ENCODE data around the gene CDC42EP1. TPM values are rescaled to one million over a fixed set of nuclear protein-coding genes. Genes with fewer than 3 reads are reported as not detected.

Gene CDC42EP1
- total RNA-seq, 1 donor from 2014 or later = 39.1 TPM

GRCh38 chr22:37517826-37518450 lies 42.3 kb upstream of the CDC42EP1 start:
- H3K36me3 Mint-ChIP-seq = peaks cover 7% of the 10 kb centered on the region
- peak overlapping the region; percentile 80 for H3K27ac Mint-ChIP-seq
- H3K4me3 Mint-ChIP-seq = peak overlapping the region; percentile 75
- peaks cover 8% of the 10 kb centered on the region for H3K27me3 Mint-ChIP-seq (ENCODE audit: low read depth)
- peaks cover 3% of the 10 kb centered on the region for H3K9me3 Mint-ChIP-seq
- no peak for DNase-seq (ENCODE audit: low spot score in 2 of 2, unreplicated experiment in 2 of 2)
- peaks cover 15% of the 10 kb centered on the region for H3K4me1 Mint-ChIP-seq
- no peak for TF ChIP-seq CTCF (IDR thresholded peaks at IDR 0.05; ENCODE audit: unreplicated experiment)

- no peak for DNase-seq (ENCODE audit: low spot score in 2 of 2, unreplicated experiment in 2 of 2)
- H3K4me1 Mint-ChIP-seq = peaks cover 8% of the 10 kb centered on the region
- peaks cover 8% of the 10 kb centered on the region for H3K27me3 Mint-ChIP-seq (ENCODE audit: low read depth)
- TF ChIP-seq CTCF (IDR thresholded peaks at IDR 0.05; ENCODE audit: unreplicated experiment) = no peak
- H3K27ac Mint-ChIP-seq = peak overlapping the region; percentile 80
- H3K9me3 Mint-ChIP-seq = peaks cover 3% of the 10 kb centered on the region
- H3K36me3 Mint-ChIP-seq = peaks cover 7% of the 10 kb centered on the region
- peak overlapping the region; percentile 75 for H3K4me3 Mint-ChIP-seq
These were observed 41.6 kb upstream of the CDC42EP1 start for GRCh38 chr22:37518509-37519267.

- Mint-ChIP-seq H3K4me3 (peak within 1 kb of the TSS; percentile 75), H3K27me3 (ENCODE audit: low read depth) (peaks cover 8% of the 10 kb centered on the region), H3K36me3 (peaks cover 7% of the 10 kb centered on the region), H3K27ac (peak within 1 kb of the TSS; percentile 80), H3K9me3 (peaks cover 3% of the 10 kb centered on the region), H3K4me1 (peaks cover 8% of the 10 kb centered on the region)
- no peak for DNase-seq (ENCODE audit: low spot score in 2 of 2, unreplicated experiment in 2 of 2)
- no peak for TF ChIP-seq CTCF (IDR thresholded peaks at IDR 0.05; ENCODE audit: unreplicated experiment)
These were observed 40.7 kb upstream of the CDC42EP1 start, which contains the start of gene CARD10 for GRCh38 chr22:37519268-37520195. CARD10 (minus strand) TSS chr22:37519415; CDS start chr22:37519200, 215 bp downstream.

GRCh38 chr22:37520776-37521191 lies 39.5 kb upstream of the CDC42EP1 start:
- H3K27me3 Mint-ChIP-seq (ENCODE audit: low read depth) = peaks cover 8% of the 10 kb centered on the region
- H3K9me3 Mint-ChIP-seq = peaks cover 3% of the 10 kb centered on the region
- no peak overlapping the region for H3K27ac Mint-ChIP-seq
- DNase-seq (ENCODE audit: low spot score in 2 of 2, unreplicated experiment in 2 of 2) = no peak
- TF ChIP-seq CTCF (IDR thresholded peaks at IDR 0.05; ENCODE audit: unreplicated experiment) = no peak
- peaks cover 8% of the 10 kb centered on the region for H3K4me1 Mint-ChIP-seq
- H3K36me3 Mint-ChIP-seq = peaks cover 5% of the 10 kb centered on the region
- peak overlapping the region; percentile 45 for H3K4me3 Mint-ChIP-seq

- peaks cover 1% of the 10 kb centered on the region for H3K9me3 Mint-ChIP-seq
- H3K4me1 Mint-ChIP-seq = peaks cover 8% of the 10 kb centered on the region
- no peak overlapping the region for H3K27ac Mint-ChIP-seq
- H3K4me3 Mint-ChIP-seq = peak overlapping the region; percentile 45
- no peak for TF ChIP-seq CTCF (IDR thresholded peaks at IDR 0.05; ENCODE audit: unreplicated experiment)
- peaks cover 2% of the 10 kb centered on the region for H3K36me3 Mint-ChIP-seq
- peaks cover 8% of the 10 kb centered on the region for H3K27me3 Mint-ChIP-seq (ENCODE audit: low read depth)
- no peak for DNase-seq (ENCODE audit: low spot score in 2 of 2, unreplicated experiment in 2 of 2)
These were observed 39.0 kb upstream of the CDC42EP1 start for GRCh38 chr22:37521236-37521739.

All from mesothelial cell of epicardium (in vitro differentiated cells).